Mesothelial cell of epicardium (in vitro differentiated cells): ENCODE data around the gene FMO5. TPM values are rescaled to one million over a fixed set of nuclear protein-coding genes. Genes with fewer than 3 reads are reported as not detected.

Experiments used
- DNase-seq, 2 experiments: peaks; one replicate each; pipeline ENCODE4 v3.0.0; 2021; ENCODE audit warnings: low spot score in 2 of 2; ENCODE audit not compliant: unreplicated experiment in 2 of 2
- H3K27ac Mint-ChIP-seq: 2 replicates; pipeline ENCODE4 v1.8.0; 2021; ENCODE audit warnings: mixed read lengths
- H3K27me3 Mint-ChIP-seq: 2 replicates; pipeline ENCODE4 v1.8.0; 2021; ENCODE audit warnings: low read depth, mixed read lengths
- H3K36me3 Mint-ChIP-seq: 2 replicates; pipeline ENCODE4 v1.8.0; 2021; ENCODE audit warnings: mixed read lengths
- H3K4me1 Mint-ChIP-seq: 2 replicates; pipeline ENCODE4 v1.8.0; 2021; ENCODE audit warnings: mixed read lengths
- H3K4me3 Mint-ChIP-seq: 2 replicates; pipeline ENCODE4 v1.8.0; 2021; ENCODE audit warnings: mild to moderate bottlenecking, moderate library complexity, mixed read lengths
- H3K9me3 Mint-ChIP-seq: 2 replicates; pipeline ENCODE4 v1.8.0; 2021; ENCODE audit warnings: mixed read lengths
- CTCF ChIP-seq: fragments of 200-600 bp; sonication (generic); IDR thresholded peaks from one replicate; pipeline ENCODE4 v1.5.0; 2021; ENCODE audit warnings: antibody characterized with exemption; ENCODE audit not compliant: unreplicated experiment
- total RNA-seq: library from RNA; stranded (reverse); gene quantifications from 3 replicates; pipeline ENCODE4 v1.2.1, GENCODE V29; 2021

Gene FMO5
- total RNA-seq, 1 donor from 2014 or later = 1.7 TPM

GRCh38 chr1:147172168-147173016 is 52.7 kb downstream of the FMO5 start, which contains the start of gene PRKAB2:
Gene PRKAB2, minus strand, starts transcription at chr1:147172470. Its CDS starts 326 bp downstream, at chr1:147172144.
- TF ChIP-seq CTCF = peak; percentile 58
- peaks cover 55% of the 10 kb centered on the region for H3K4me1 Mint-ChIP-seq
- H3K27ac Mint-ChIP-seq = peak within 1 kb of the TSS; percentile 100
- DNase-seq = peak; percentile 91 to 96
- H3K36me3 Mint-ChIP-seq = peaks cover 18% of the 10 kb centered on the region
- H3K9me3 Mint-ChIP-seq = peaks cover 11% of the 10 kb centered on the region
- H3K27me3 Mint-ChIP-seq = no peaks in the 10 kb centered on the region
- peak within 1 kb of the TSS; percentile 99 for H3K4me3 Mint-ChIP-seq

DNA sequence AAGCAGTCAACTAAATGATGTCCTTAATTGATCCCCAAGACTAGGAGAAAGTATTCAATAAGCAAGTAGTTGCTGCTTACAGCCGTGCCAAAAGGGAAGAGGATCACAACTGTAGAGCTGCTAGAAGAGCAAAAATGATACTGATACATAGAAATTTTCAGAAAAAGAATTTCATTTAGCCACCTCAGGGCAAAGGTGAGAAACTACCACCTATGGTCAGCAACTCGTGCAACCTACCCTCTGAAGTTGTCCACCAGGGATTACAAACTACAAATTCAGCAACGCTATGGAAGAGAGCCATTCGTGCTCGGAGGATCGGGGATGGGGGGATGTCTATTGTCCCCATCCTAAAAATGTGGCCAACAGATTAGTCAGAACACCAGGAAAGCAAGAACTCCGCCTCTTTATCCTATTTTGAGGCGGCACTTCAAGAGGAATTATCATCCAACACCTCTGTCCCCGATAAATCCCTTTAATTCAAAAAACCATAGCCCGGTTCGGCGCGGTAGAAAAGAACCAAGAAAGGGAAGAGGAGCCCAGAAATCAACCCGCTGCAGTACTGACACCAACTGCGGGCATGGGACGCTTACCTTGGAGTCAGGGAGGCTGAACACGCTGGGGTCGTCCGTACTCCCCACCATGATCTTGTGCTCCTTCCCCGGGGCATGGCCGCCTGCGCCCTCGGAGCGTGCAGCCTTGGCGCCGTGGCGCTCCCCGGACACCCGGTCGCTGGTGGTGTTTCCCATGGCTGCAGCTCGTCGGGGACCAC is 53.6 kb downstream of the FMO5 start:
- H3K9me3 Mint-ChIP-seq = peaks cover 5% of the 10 kb centered on the region
- H3K36me3 Mint-ChIP-seq = peaks cover 15% of the 10 kb centered on the region
- no peaks in the 10 kb centered on the region for H3K27me3 Mint-ChIP-seq
- TF ChIP-seq CTCF = no peak
- H3K4me1 Mint-ChIP-seq = peaks cover 60% of the 10 kb centered on the region
- peak overlapping the region; percentile 99 for H3K4me3 Mint-ChIP-seq
- DNase-seq = no peak
- peak overlapping the region; percentile 90 for H3K27ac Mint-ChIP-seq

- Mint-ChIP-seq H3K36me3 (peaks cover 21% of the 10 kb centered on the region), H3K4me3 (peak overlapping the region; percentile 99), H3K4me1 (peaks cover 60% of the 10 kb centered on the region), H3K27me3 (no peaks in the 10 kb centered on the region), H3K9me3 (no peaks in the 10 kb centered on the region), H3K27ac (no peak overlapping the region)
- no peak for TF ChIP-seq CTCF
- DNase-seq = no peak
Measured at GRCh38 chr1:147169840-147170674, 55.1 kb downstream of the FMO5 start.

DNA sequence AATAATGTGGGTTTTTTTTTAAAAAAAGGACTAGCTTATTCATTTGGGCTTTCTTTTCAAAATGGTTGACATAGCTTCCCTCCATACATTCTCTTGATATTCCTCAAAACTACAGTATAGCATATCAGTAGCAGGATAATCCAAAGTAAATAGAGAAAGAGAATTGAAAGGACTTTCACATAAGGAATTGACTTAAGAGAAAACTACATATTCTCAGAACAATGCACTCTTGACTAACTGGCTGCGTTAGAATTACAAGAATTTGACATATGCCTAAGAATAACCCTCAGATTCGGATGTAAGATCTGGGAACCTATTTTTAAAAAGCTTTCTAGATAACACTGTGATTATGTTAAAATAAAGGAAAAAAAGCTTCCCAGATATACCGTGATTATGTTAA is 56.0 kb downstream of the FMO5 start:
- H3K4me1 Mint-ChIP-seq = peaks cover 56% of the 10 kb centered on the region
- peak overlapping the region; percentile 67 for H3K27ac Mint-ChIP-seq
- TF ChIP-seq CTCF = no peak
- DNase-seq = no peak
- H3K9me3 Mint-ChIP-seq = no peaks in the 10 kb centered on the region
- H3K36me3 Mint-ChIP-seq = peaks cover 19% of the 10 kb centered on the region
- H3K27me3 Mint-ChIP-seq = no peaks in the 10 kb centered on the region
- no peak overlapping the region for H3K4me3 Mint-ChIP-seq

DNA sequence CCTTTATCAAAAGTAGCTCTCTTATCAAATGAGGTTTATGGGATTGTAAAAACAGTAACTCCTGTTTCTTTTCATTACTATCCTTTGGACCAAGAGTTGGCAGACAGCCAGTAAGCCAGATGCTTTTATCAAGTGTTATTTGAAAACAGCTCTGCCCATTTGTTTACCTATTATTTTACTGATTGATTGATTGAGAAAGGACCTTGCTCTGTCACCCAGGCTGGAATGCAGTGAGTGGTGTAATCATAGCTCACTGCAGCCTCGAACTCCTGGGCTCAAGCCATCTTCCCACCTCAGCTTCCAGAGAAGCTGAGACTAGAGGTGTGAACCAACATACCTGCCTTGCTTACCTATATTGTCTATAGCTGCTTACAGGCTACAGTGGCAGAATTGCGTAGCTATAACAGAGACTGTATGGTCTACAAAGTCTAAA is 56.5 kb downstream of the FMO5 start:
- H3K4me3 Mint-ChIP-seq = no peak overlapping the region

More for the DNA sequence above, 56.5 kb downstream of the FMO5 start:
- Mint-ChIP-seq H3K27me3 (no peaks in the 10 kb centered on the region), H3K27ac (peak overlapping the region; percentile 67), H3K36me3 (peaks cover 19% of the 10 kb centered on the region), H3K4me1 (peaks cover 52% of the 10 kb centered on the region), H3K9me3 (no peaks in the 10 kb centered on the region)
- no peak for TF ChIP-seq CTCF
- DNase-seq = no peak
